Measurements from ENCODE around the gene SETBP1.

SETBP1 gene

GRCh38 chr18:45063246-45064038 is 382.8 kb downstream of the SETBP1 start:
- Histone ChIP-seq H3K27ac (ENCODE audit: low read depth, low read length) (no peak overlapping the region), H3K27me3 (ENCODE audit: insufficient read depth, low read length) (no peaks in the 10 kb centered on the region), H3K4me1 (ENCODE audit: control insufficient read depth, insufficient read depth, low read length, unreplicated experiment) (peaks cover 15% of the 10 kb centered on the region), H3K36me3 (ENCODE audit: insufficient read depth, low read length) (no peaks in the 10 kb centered on the region), H3K79me2 (ENCODE audit: control insufficient read depth, insufficient read depth, low read length, unreplicated experiment) (no peaks in the 10 kb centered on the region), H3K4me3 (ENCODE audit: low read depth, low read length) (no peak overlapping the region), H2AFZ (ENCODE audit: low read length, unreplicated experiment) (no peak overlapping the region)

DNA sequence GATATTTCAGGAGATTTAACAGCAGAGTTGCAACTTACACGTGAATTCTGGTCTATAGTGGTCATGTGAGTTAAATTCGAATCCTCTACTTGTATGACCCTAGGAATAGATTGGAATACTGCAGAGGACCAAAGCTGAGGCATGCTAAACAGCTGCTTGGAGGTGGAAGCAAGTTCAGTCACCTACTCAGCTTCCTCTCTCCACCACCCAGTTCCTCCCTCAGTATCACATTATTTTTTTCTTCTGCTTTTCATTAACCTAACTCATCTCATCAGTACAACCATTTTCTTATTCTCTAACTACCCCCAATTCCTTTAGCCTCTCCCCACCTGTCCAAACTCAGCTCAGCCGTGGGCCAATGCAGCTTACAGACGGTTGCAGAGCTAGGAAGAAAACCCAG is 385.5 kb downstream of the SETBP1 start:
- Histone ChIP-seq H3K4me1 (ENCODE audit: control insufficient read depth, insufficient read depth, low read length, unreplicated experiment) (no peaks in the 10 kb centered on the region), H3K4me3 (ENCODE audit: low read depth, low read length) (no peak overlapping the region), H2AFZ (ENCODE audit: low read length, unreplicated experiment) (no peak overlapping the region), H3K36me3 (ENCODE audit: insufficient read depth, low read length) (no peaks in the 10 kb centered on the region), H3K27me3 (ENCODE audit: insufficient read depth, low read length) (peaks cover 8% of the 10 kb centered on the region; the same call in 1 of the 2 replicates), H3K79me2 (ENCODE audit: control insufficient read depth, insufficient read depth, low read length, unreplicated experiment) (no peaks in the 10 kb centered on the region), H3K27ac (ENCODE audit: low read depth, low read length) (no peak overlapping the region)

- Histone ChIP-seq H3K4me1 (ENCODE audit: control insufficient read depth, insufficient read depth, low read length, unreplicated experiment) (no peaks in the 10 kb centered on the region), H2AFZ (ENCODE audit: low read length, unreplicated experiment) (no peak overlapping the region)
Measured at GRCh38 chr18:45066886-45067285, 386.2 kb downstream of the SETBP1 start.

GRCh38 chr18:45068400-45069094 is 387.9 kb downstream of the SETBP1 start:
- Histone ChIP-seq H3K36me3 (ENCODE audit: insufficient read depth, low read length) (no peaks in the 10 kb centered on the region), H2AFZ (ENCODE audit: low read length, unreplicated experiment) (no peak overlapping the region), H3K4me3 (ENCODE audit: low read depth, low read length) (no peak overlapping the region), H3K27me3 (ENCODE audit: insufficient read depth, low read length) (peaks cover 8% of the 10 kb centered on the region; the same call in 1 of the 2 replicates), H3K4me1 (ENCODE audit: control insufficient read depth, insufficient read depth, low read length, unreplicated experiment) (no peaks in the 10 kb centered on the region), H3K27ac (ENCODE audit: low read depth, low read length) (no peak overlapping the region), H3K79me2 (ENCODE audit: control insufficient read depth, insufficient read depth, low read length, unreplicated experiment) (no peaks in the 10 kb centered on the region)

More at GRCh38 chr18:45066886-45067285, 386.2 kb downstream of the SETBP1 start:
- Histone ChIP-seq H3K79me2 (ENCODE audit: control insufficient read depth, insufficient read depth, low read length, unreplicated experiment) (no peaks in the 10 kb centered on the region), H3K27me3 (ENCODE audit: insufficient read depth, low read length) (peaks cover 8% of the 10 kb centered on the region; the same call in 1 of the 2 replicates), H3K4me3 (ENCODE audit: low read depth, low read length) (no peak overlapping the region), H3K36me3 (ENCODE audit: insufficient read depth, low read length) (no peaks in the 10 kb centered on the region), H3K27ac (ENCODE audit: low read depth, low read length) (no peak overlapping the region)

DNA sequence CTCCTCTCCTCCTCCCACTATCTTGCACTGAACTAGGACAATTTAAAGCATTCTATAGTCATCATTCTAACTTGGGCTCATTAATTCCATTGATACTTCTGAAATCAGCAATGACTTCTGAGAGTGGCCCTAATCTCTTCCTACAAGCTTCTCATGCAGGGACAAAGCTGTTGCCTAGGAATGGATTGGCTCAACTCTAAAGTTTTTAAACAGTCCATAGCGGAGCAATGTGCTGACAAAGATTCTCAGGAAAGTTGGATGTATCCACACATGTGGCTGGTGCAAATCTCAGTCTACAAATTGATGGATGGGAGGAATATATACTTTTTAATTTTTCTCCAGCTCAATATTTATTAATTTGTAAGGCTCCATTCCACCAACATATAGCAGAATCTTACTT is 388.9 kb downstream of the SETBP1 start:
- H2AFZ ChIP-seq (ENCODE audit: low read length, unreplicated experiment), result no peak overlapping the region
- H3K4me3 ChIP-seq (ENCODE audit: low read depth, low read length), result no peak overlapping the region
- H3K27ac ChIP-seq (ENCODE audit: low read depth, low read length), result no peak overlapping the region
- H3K4me1 ChIP-seq (ENCODE audit: control insufficient read depth, insufficient read depth, low read length, unreplicated experiment), result no peaks in the 10 kb centered on the region
- no peaks in the 10 kb centered on the region for H3K79me2 ChIP-seq (ENCODE audit: control insufficient read depth, insufficient read depth, low read length, unreplicated experiment)
- peaks cover 8% of the 10 kb centered on the region; the same call in 1 of the 2 replicates for H3K27me3 ChIP-seq (ENCODE audit: insufficient read depth, low read length)
- H3K36me3 ChIP-seq (ENCODE audit: insufficient read depth, low read length), result no peaks in the 10 kb centered on the region

DNA sequence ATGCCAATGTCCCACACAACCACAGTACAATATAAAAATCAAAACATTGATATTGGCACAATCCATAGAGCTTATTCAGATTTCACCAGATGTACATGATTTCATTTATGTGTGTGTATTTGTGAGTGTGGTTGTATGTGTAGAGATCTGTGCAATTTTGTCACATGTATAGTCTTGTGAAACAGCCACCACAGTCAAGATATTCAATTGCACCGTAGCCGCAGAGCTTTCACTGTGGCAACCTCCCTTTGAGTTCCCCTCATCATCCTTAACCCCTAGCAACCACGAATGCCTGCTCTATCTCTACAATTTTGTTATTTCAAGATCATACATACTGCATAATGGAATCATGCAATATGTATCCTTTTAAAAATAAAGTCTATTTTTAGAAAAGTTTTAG is 391.3 kb downstream of the SETBP1 start:
- H3K27me3 ChIP-seq (ENCODE audit: insufficient read depth, low read length), result peaks cover 8% of the 10 kb centered on the region; the same call in 1 of the 2 replicates
- no peak overlapping the region for H2AFZ ChIP-seq (ENCODE audit: low read length, unreplicated experiment)
- no peak overlapping the region for H3K4me3 ChIP-seq (ENCODE audit: low read depth, low read length)
- no peaks in the 10 kb centered on the region for H3K4me1 ChIP-seq (ENCODE audit: control insufficient read depth, insufficient read depth, low read length, unreplicated experiment)
- no peaks in the 10 kb centered on the region for H3K79me2 ChIP-seq (ENCODE audit: control insufficient read depth, insufficient read depth, low read length, unreplicated experiment)
- no peak overlapping the region for H3K27ac ChIP-seq (ENCODE audit: low read depth, low read length)
- H3K36me3 ChIP-seq (ENCODE audit: insufficient read depth, low read length), result no peaks in the 10 kb centered on the region

- Histone ChIP-seq H3K36me3 (ENCODE audit: insufficient read depth, low read length) (no peaks in the 10 kb centered on the region), H3K4me1 (ENCODE audit: control insufficient read depth, insufficient read depth, low read length, unreplicated experiment) (no peaks in the 10 kb centered on the region), H3K4me3 (ENCODE audit: low read depth, low read length) (no peak overlapping the region), H3K27ac (ENCODE audit: low read depth, low read length) (no peak overlapping the region), H2AFZ (ENCODE audit: low read length, unreplicated experiment) (no peak overlapping the region), H3K27me3 (ENCODE audit: insufficient read depth, low read length) (peaks cover 8% of the 10 kb centered on the region; the same call in 1 of the 2 replicates), H3K79me2 (ENCODE audit: control insufficient read depth, insufficient read depth, low read length, unreplicated experiment) (no peaks in the 10 kb centered on the region)
Measured at GRCh38 chr18:45073556-45073955, 392.9 kb downstream of the SETBP1 start.

DNA sequence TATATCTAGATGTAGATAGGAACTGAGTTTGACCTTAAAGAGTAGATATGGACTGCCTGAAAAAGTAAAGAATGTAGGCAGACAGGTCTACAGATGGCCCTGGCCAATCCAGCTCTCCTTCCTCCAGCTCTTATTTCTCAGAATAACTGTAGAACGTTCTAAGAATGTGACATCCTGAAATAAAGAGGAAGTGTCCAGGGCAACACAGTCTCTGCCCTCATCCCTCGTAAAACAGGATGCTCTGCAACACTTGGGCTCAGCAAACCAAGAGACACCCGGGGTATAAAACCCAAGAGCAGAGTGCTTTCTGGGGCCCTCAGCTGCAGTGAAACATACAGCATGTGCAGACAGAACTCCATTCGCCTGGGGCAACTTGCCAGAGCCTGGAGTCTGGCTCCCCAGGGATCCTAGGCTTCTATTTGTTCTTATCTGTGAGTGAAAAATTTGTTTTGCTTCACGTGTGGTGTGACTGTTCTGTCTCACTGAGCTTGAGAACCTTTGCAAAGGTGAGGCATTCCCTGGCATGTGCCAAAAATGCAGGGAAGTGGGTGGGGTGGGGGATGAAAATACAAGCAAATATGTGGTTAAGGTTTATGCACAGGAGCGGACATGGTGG is 401.0 kb downstream of the SETBP1 start:
- Histone ChIP-seq H3K4me3 (ENCODE audit: low read depth, low read length) (no peak overlapping the region), H2AFZ (ENCODE audit: low read length, unreplicated experiment) (no peak overlapping the region), H3K4me1 (ENCODE audit: control insufficient read depth, insufficient read depth, low read length, unreplicated experiment) (no peaks in the 10 kb centered on the region), H3K27ac (ENCODE audit: low read depth, low read length) (no peak overlapping the region), H3K36me3 (ENCODE audit: insufficient read depth, low read length) (no peaks in the 10 kb centered on the region), H3K79me2 (ENCODE audit: control insufficient read depth, insufficient read depth, low read length, unreplicated experiment) (no peaks in the 10 kb centered on the region), H3K27me3 (ENCODE audit: insufficient read depth, low read length) (no peaks in the 10 kb centered on the region)

GRCh38 chr18:45083226-45083855 is 402.7 kb downstream of the SETBP1 start:
- H2AFZ ChIP-seq (ENCODE audit: low read length, unreplicated experiment), result no peak overlapping the region
- no peak overlapping the region for H3K27ac ChIP-seq (ENCODE audit: low read depth, low read length)
- no peaks in the 10 kb centered on the region for H3K36me3 ChIP-seq (ENCODE audit: insufficient read depth, low read length)
- H3K4me1 ChIP-seq (ENCODE audit: control insufficient read depth, insufficient read depth, low read length, unreplicated experiment), result no peaks in the 10 kb centered on the region
- no peaks in the 10 kb centered on the region for H3K27me3 ChIP-seq (ENCODE audit: insufficient read depth, low read length)
- no peaks in the 10 kb centered on the region for H3K79me2 ChIP-seq (ENCODE audit: control insufficient read depth, insufficient read depth, low read length, unreplicated experiment)
- H3K4me3 ChIP-seq (ENCODE audit: low read depth, low read length), result no peak overlapping the region

- H3K27ac ChIP-seq (ENCODE audit: low read depth, low read length), result no peak overlapping the region
- H3K4me1 ChIP-seq (ENCODE audit: control insufficient read depth, insufficient read depth, low read length, unreplicated experiment), result no peaks in the 10 kb centered on the region
- no peak overlapping the region for H2AFZ ChIP-seq (ENCODE audit: low read length, unreplicated experiment)
- H3K4me3 ChIP-seq (ENCODE audit: low read depth, low read length), result no peak overlapping the region
- 0 out of 2 replicates have a peak, but pooled peaks cover 5% of the 10 kb centered on the region for H3K27me3 ChIP-seq (ENCODE audit: insufficient read depth, low read length)
- no peaks in the 10 kb centered on the region for H3K36me3 ChIP-seq (ENCODE audit: insufficient read depth, low read length)
- no peaks in the 10 kb centered on the region for H3K79me2 ChIP-seq (ENCODE audit: control insufficient read depth, insufficient read depth, low read length, unreplicated experiment)
Measured at GRCh38 chr18:45084206-45084605, 403.5 kb downstream of the SETBP1 start.

All from ACC112 (cell line).